Rectal smooth muscle tissue (tissue), 1 donor: Measurements from ENCODE around the gene OLFML1.

Source experiments
- H3K27ac ChIP-seq: one replicate; pipeline ENCODE4 v1.7.0; 2013; ENCODE audit warnings: low read depth, low read length, inconsistent platforms
- H3K27me3 ChIP-seq: one replicate; pipeline ENCODE4 v1.7.0; 2013; ENCODE audit warnings: low read length; ENCODE audit not compliant: control insufficient read depth, insufficient read depth
- H3K36me3 ChIP-seq: one replicate; pipeline ENCODE4 v1.7.0; 2013; ENCODE audit warnings: low read length; ENCODE audit not compliant: control insufficient read depth, insufficient read depth
- H3K4me1 ChIP-seq: one replicate; pipeline ENCODE4 v1.7.0; 2013; ENCODE audit warnings: low read length; ENCODE audit not compliant: control insufficient read depth, insufficient read depth
- H3K4me3 ChIP-seq: one replicate; pipeline ENCODE4 v1.7.0; 2013; ENCODE audit warnings: low read length
- H3K9ac ChIP-seq: one replicate; pipeline ENCODE4 v1.7.0; 2013; ENCODE audit warnings: low read length

OLFML1 gene

GRCh38 chr11:7486781-7487140 lies 1.5 kb downstream of the OLFML1 start:
- no peaks in the 10 kb centered on the region for H3K4me1 ChIP-seq
- no peak overlapping the region for H3K27ac ChIP-seq
- H3K9ac ChIP-seq = no peak overlapping the region
- no peaks in the 10 kb centered on the region for H3K36me3 ChIP-seq
- H3K4me3 ChIP-seq = no peak overlapping the region
- H3K27me3 ChIP-seq = no peaks in the 10 kb centered on the region

GRCh38 chr11:7487360-7487759 lies 2.1 kb downstream of the OLFML1 start:
- no peaks in the 10 kb centered on the region for H3K4me1 ChIP-seq
- no peak overlapping the region for H3K9ac ChIP-seq
- no peak overlapping the region for H3K4me3 ChIP-seq
- no peaks in the 10 kb centered on the region for H3K27me3 ChIP-seq
- no peaks in the 10 kb centered on the region for H3K36me3 ChIP-seq
- no peak overlapping the region for H3K27ac ChIP-seq

- H3K4me1 ChIP-seq = no peaks in the 10 kb centered on the region
- H3K27ac ChIP-seq = no peak overlapping the region
- H3K36me3 ChIP-seq = no peaks in the 10 kb centered on the region
- no peaks in the 10 kb centered on the region for H3K27me3 ChIP-seq
- no peak overlapping the region for H3K4me3 ChIP-seq
- no peak overlapping the region for H3K9ac ChIP-seq
These were observed 3.4 kb downstream of the OLFML1 start for GRCh38 chr11:7488681-7489080.

- Histone ChIP-seq H3K27me3 (no peaks in the 10 kb centered on the region), H3K9ac (no peak overlapping the region), H3K36me3 (no peaks in the 10 kb centered on the region), H3K4me1 (no peaks in the 10 kb centered on the region), H3K4me3 (no peak overlapping the region), H3K27ac (no peak overlapping the region)
These were observed 4.1 kb downstream of the OLFML1 start for GRCh38 chr11:7489376-7489775.

GRCh38 chr11:7490054-7490453 lies 4.7 kb downstream of the OLFML1 start:
- Histone ChIP-seq H3K4me1 (no peaks in the 10 kb centered on the region), H3K36me3 (no peaks in the 10 kb centered on the region), H3K9ac (no peak overlapping the region), H3K4me3 (no peak overlapping the region), H3K27ac (no peak overlapping the region), H3K27me3 (no peaks in the 10 kb centered on the region)

GRCh38 chr11:7490535-7490934 lies 5.2 kb downstream of the OLFML1 start:
- Histone ChIP-seq H3K4me3 (no peak overlapping the region), H3K27me3 (no peaks in the 10 kb centered on the region), H3K4me1 (no peaks in the 10 kb centered on the region), H3K36me3 (no peaks in the 10 kb centered on the region), H3K27ac (no peak overlapping the region), H3K9ac (no peak overlapping the region)

GRCh38 chr11:7492253-7492652 lies 6.9 kb downstream of the OLFML1 start:
- no peak overlapping the region for H3K4me3 ChIP-seq
- no peaks in the 10 kb centered on the region for H3K27me3 ChIP-seq
- no peak overlapping the region for H3K27ac ChIP-seq
- no peak overlapping the region for H3K9ac ChIP-seq
- H3K36me3 ChIP-seq = no peaks in the 10 kb centered on the region
- no peaks in the 10 kb centered on the region for H3K4me1 ChIP-seq

GRCh38 chr11:7493670-7494069 lies 8.4 kb downstream of the OLFML1 start:
- Histone ChIP-seq H3K27me3 (no peaks in the 10 kb centered on the region), H3K9ac (no peak overlapping the region), H3K36me3 (no peaks in the 10 kb centered on the region), H3K27ac (no peak overlapping the region), H3K4me1 (no peaks in the 10 kb centered on the region), H3K4me3 (no peak overlapping the region)

GRCh38 chr11:7494086-7494745 lies 8.9 kb downstream of the OLFML1 start:
- H3K36me3 ChIP-seq = no peaks in the 10 kb centered on the region
- no peaks in the 10 kb centered on the region for H3K27me3 ChIP-seq

GRCh38 chr11:7495882-7496551 lies 10.7 kb downstream of the OLFML1 start:
- Histone ChIP-seq H3K4me1 (no peaks in the 10 kb centered on the region), H3K27me3 (no peaks in the 10 kb centered on the region), H3K36me3 (no peaks in the 10 kb centered on the region), H3K9ac (no peak overlapping the region), H3K4me3 (no peak overlapping the region), H3K27ac (no peak overlapping the region)

More at GRCh38 chr11:7494086-7494745, 8.9 kb downstream of the OLFML1 start:
- H3K4me3 ChIP-seq = no peak overlapping the region
- H3K9ac ChIP-seq = no peak overlapping the region
- H3K4me1 ChIP-seq = no peaks in the 10 kb centered on the region
- no peak overlapping the region for H3K27ac ChIP-seq

GRCh38 chr11:7498193-7498592 lies 12.9 kb downstream of the OLFML1 start:
- no peak overlapping the region for H3K9ac ChIP-seq
- H3K4me1 ChIP-seq = no peaks in the 10 kb centered on the region
- no peaks in the 10 kb centered on the region for H3K27me3 ChIP-seq
- no peak overlapping the region for H3K4me3 ChIP-seq
- no peaks in the 10 kb centered on the region for H3K36me3 ChIP-seq
- H3K27ac ChIP-seq = no peak overlapping the region

GRCh38 chr11:7499081-7499480 lies 13.8 kb downstream of the OLFML1 start:
- no peak overlapping the region for H3K9ac ChIP-seq
- H3K27ac ChIP-seq = no peak overlapping the region
- H3K4me3 ChIP-seq = no peak overlapping the region
- no peaks in the 10 kb centered on the region for H3K4me1 ChIP-seq
- H3K27me3 ChIP-seq = no peaks in the 10 kb centered on the region
- no peaks in the 10 kb centered on the region for H3K36me3 ChIP-seq

- Histone ChIP-seq H3K27me3 (no peaks in the 10 kb centered on the region), H3K4me3 (no peak overlapping the region), H3K27ac (no peak overlapping the region), H3K36me3 (no peaks in the 10 kb centered on the region), H3K4me1 (no peaks in the 10 kb centered on the region), H3K9ac (no peak overlapping the region)
These were observed 14.9 kb downstream of the OLFML1 start for GRCh38 chr11:7500251-7500650.
